Measurements from ENCODE around the gene RNF5.

RNF5 gene

GRCh38 chr6:32212076-32212760, 34.0 kb downstream of the RNF5 start:
- no peak for ATAC-seq (ENCODE audit: low read depth)
- no peak overlapping the region for H3K27ac ChIP-seq (ENCODE audit: poor library complexity, severe bottlenecking)
- H3K4me1 ChIP-seq (ENCODE audit: insufficient read depth, poor library complexity, severe bottlenecking): no peaks in the 10 kb centered on the region
- no peaks in the 10 kb centered on the region for H3K36me3 ChIP-seq (ENCODE audit: low read depth)
- no peaks in the 10 kb centered on the region for H3K27me3 ChIP-seq (ENCODE audit: insufficient read depth, poor library complexity, severe bottlenecking)
- TF ChIP-seq CTCF (IDR thresholded peaks at IDR 0.05; ENCODE audit: poor library complexity, severe bottlenecking): no peak
- no peaks in the 10 kb centered on the region for H3K9me3 ChIP-seq (ENCODE audit: severe bottlenecking)
- no peak overlapping the region for H3K4me3 ChIP-seq (ENCODE audit: severe bottlenecking)
- DNase-seq (ENCODE audit: low spot score): no peak

GRCh38 chr6:32213649-32214048, 35.4 kb downstream of the RNF5 start:
- no peak for DNase-seq (ENCODE audit: low spot score)
- Histone ChIP-seq H3K27ac (ENCODE audit: poor library complexity, severe bottlenecking) (no peak overlapping the region), H3K36me3 (ENCODE audit: low read depth) (no peaks in the 10 kb centered on the region), H3K27me3 (ENCODE audit: insufficient read depth, poor library complexity, severe bottlenecking) (no peaks in the 10 kb centered on the region), H3K4me1 (ENCODE audit: insufficient read depth, poor library complexity, severe bottlenecking) (no peaks in the 10 kb centered on the region), H3K4me3 (ENCODE audit: severe bottlenecking) (no peak overlapping the region), H3K9me3 (ENCODE audit: severe bottlenecking) (no peaks in the 10 kb centered on the region)
- ATAC-seq (ENCODE audit: low read depth): no peak
- no peak for TF ChIP-seq CTCF (IDR thresholded peaks at IDR 0.05; ENCODE audit: poor library complexity, severe bottlenecking)

GRCh38 chr6:32214126-32214525, 35.9 kb downstream of the RNF5 start:
- no peak for DNase-seq (ENCODE audit: low spot score)
- H3K27me3 ChIP-seq (ENCODE audit: insufficient read depth, poor library complexity, severe bottlenecking): no peaks in the 10 kb centered on the region

GRCh38 chr6:32215617-32216016, 37.4 kb downstream of the RNF5 start:
- no peak overlapping the region for H3K4me3 ChIP-seq (ENCODE audit: severe bottlenecking)
- DNase-seq (ENCODE audit: low spot score) (no peak), ATAC-seq (ENCODE audit: low read depth) (no peak)
- no peak for TF ChIP-seq CTCF (IDR thresholded peaks at IDR 0.05; ENCODE audit: poor library complexity, severe bottlenecking)
- H3K36me3 ChIP-seq (ENCODE audit: low read depth): no peaks in the 10 kb centered on the region
- H3K27ac ChIP-seq (ENCODE audit: poor library complexity, severe bottlenecking): no peak overlapping the region
- H3K9me3 ChIP-seq (ENCODE audit: severe bottlenecking): no peaks in the 10 kb centered on the region
- no peaks in the 10 kb centered on the region for H3K4me1 ChIP-seq (ENCODE audit: insufficient read depth, poor library complexity, severe bottlenecking)
- no peaks in the 10 kb centered on the region for H3K27me3 ChIP-seq (ENCODE audit: insufficient read depth, poor library complexity, severe bottlenecking)

More at GRCh38 chr6:32214126-32214525, 35.9 kb downstream of the RNF5 start:
- no peaks in the 10 kb centered on the region for H3K36me3 ChIP-seq (ENCODE audit: low read depth)
- H3K4me3 ChIP-seq (ENCODE audit: severe bottlenecking): no peak overlapping the region
- no peak for TF ChIP-seq CTCF (IDR thresholded peaks at IDR 0.05; ENCODE audit: poor library complexity, severe bottlenecking)
- no peaks in the 10 kb centered on the region for H3K4me1 ChIP-seq (ENCODE audit: insufficient read depth, poor library complexity, severe bottlenecking)
- H3K27ac ChIP-seq (ENCODE audit: poor library complexity, severe bottlenecking): no peak overlapping the region
- H3K9me3 ChIP-seq (ENCODE audit: severe bottlenecking): no peaks in the 10 kb centered on the region
- no peak for ATAC-seq (ENCODE audit: low read depth)

- DNase-seq (ENCODE audit: low spot score) (no peak), ATAC-seq (ENCODE audit: low read depth) (no peak)
- TF ChIP-seq CTCF (IDR thresholded peaks at IDR 0.05; ENCODE audit: poor library complexity, severe bottlenecking): no peak
- H3K4me1 ChIP-seq (ENCODE audit: insufficient read depth, poor library complexity, severe bottlenecking): no peaks in the 10 kb centered on the region
- H3K4me3 ChIP-seq (ENCODE audit: severe bottlenecking): no peak overlapping the region
- H3K27me3 ChIP-seq (ENCODE audit: insufficient read depth, poor library complexity, severe bottlenecking): no peaks in the 10 kb centered on the region
- no peaks in the 10 kb centered on the region for H3K36me3 ChIP-seq (ENCODE audit: low read depth)
- H3K9me3 ChIP-seq (ENCODE audit: severe bottlenecking): no peaks in the 10 kb centered on the region
- H3K27ac ChIP-seq (ENCODE audit: poor library complexity, severe bottlenecking): no peak overlapping the region
These were observed 38.1 kb downstream of the RNF5 start for GRCh38 chr6:32216285-32216684.

Measured in RWPE2 (cell line).